Measurements from ENCODE around the gene RDH11. TPM values are rescaled to one million over a fixed set of nuclear protein-coding genes. Genes with fewer than 3 reads are reported as not detected.

RDH11 gene
- total RNA-seq, 2 experiments from 2014 or later = 13.6 to 14.2 TPM

DNA sequence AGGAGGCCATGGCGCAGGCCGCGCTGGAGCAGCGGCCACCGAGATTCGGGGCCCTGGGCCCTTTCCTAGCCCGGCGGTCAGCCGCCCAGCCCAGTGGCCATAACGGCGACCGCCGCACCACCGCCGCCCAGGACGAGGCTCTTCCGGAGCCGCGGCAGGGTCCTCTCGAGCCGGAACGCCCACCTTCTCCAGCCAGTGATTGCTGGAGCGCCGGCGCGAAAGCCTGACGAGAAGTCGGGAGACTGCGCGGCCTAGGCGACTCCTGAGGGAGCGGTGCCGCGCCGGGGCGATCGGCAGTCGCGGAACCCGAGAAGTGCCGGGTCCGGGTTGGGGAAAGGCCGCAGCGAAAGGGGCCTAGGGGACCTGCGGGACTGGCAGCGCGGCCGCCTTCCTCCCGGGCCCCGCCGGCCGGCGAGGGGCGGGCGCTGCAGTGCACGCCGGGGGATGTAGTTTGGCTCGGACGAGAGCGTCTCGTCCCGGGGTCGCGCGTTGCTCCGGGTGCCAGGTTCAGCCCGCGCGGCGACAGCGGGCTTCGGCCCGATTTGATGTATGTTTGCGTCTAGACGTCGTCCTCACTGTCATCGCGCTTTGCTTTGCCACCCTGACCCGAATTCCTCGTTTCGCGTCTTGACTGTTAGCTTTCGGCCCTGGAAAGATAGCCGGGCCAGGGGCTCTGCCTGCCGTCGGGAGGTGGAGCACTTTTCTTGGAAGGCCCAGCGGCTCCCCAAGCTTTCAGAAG lies 20.9 kb downstream of the RDH11 start, which contains the start of gene VTI1B:
TSS of gene VTI1B (minus strand) at position 153 of the 739 bp plus-strand sequence. CDS start at position 10, 143 bp downstream.
- CTCF ChIA-PET = interaction anchor here (1.3 to 3.7 kb wide), 5 partner anchors 20 to 315 kb away, joined by 4 to 21 read pairs (median 11); partner anchors contain the start of genes ATP6V1D, EIF2S1, PIGH and RDH11
- Histone ChIP-seq H3K27ac (ENCODE audit: low read depth in 1 of 2, low read length in 2 of 2) (peak within 1 kb of the TSS; percentile 92 to 95), H3K36me3 (ENCODE audit: insufficient read depth, low read length) (peaks cover 12% of the 10 kb centered on the region), H3K9me3 (ENCODE audit: control insufficient read depth in 1 of 2, insufficient read depth in 1 of 2, low read length in 2 of 2) (no peaks in the 10 kb centered on the region), H3K27me3 (ENCODE audit: control insufficient read depth in 1 of 2, insufficient read depth in 2 of 2, low read length in 2 of 2) (no peaks in the 10 kb centered on the region), H3K4me1 (ENCODE audit: insufficient read depth, low read length) (peaks cover 33% of the 10 kb centered on the region), H3K4me3 (ENCODE audit: low read length) (peak within 1 kb of the TSS; percentile 83)
- peak within 1 kb of the TSS; percentile 89 for H3K27ac Mint-ChIP-seq
- H3K9me3 Mint-ChIP-seq = no peaks in the 10 kb centered on the region
- peaks cover 13% of the 10 kb centered on the region for H3K36me3 Mint-ChIP-seq (ENCODE audit: low read depth)
- TF ChIP-seq CTCF (IDR thresholded peaks at IDR 0.05) = no peak
- intact Hi-C loops (cut with DNase I, micrococcal nuclease) = loop anchor here (1.0 to 5.0 kb wide), 5 partner anchors 20 to 1723 kb away; partner anchors contain the start of genes RDH11 (in 2 of the 2), EIF2S1 (in 1 of the 2), ERH (in 1 of the 2) and PIGH (in 1 of the 2)
- no peaks in the 10 kb centered on the region for H3K27me3 Mint-ChIP-seq
- H3K4me3 Mint-ChIP-seq = peak within 1 kb of the TSS; percentile 91
- POLR2A ChIA-PET = interaction anchor here (0.7 to 4.3 kb wide), 9 partner anchors 11 to 315 kb away, joined by 3 to 42 read pairs (median 5); partner anchors contain the start of genes ATP6V1D, EIF2S1, PIGH and RDH11
- DNase-seq (peak; percentile 57 to 89 (median 72)), ATAC-seq (ENCODE audit: poor library complexity) (peak; percentile 91)
- peaks cover 43% of the 10 kb centered on the region for H3K4me1 Mint-ChIP-seq (ENCODE audit: low read depth)

DNA sequence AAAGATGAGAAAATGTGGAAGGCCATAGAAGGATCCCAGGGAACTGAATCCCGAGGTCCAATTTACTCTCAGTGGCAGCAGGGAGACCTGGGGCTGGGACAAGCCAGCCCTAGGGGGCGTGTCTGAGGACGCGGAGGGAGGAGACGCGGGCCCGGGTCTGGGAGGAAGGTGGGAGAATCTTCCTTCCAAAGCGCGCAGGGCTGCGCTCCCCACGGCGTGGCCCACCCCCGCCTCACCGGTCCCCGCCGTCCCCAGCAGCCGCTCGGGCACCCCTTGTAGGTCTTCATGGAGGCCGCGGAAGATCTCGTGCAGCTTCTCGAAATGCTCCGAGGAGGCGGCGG lies 21.5 kb downstream of the RDH11 start:
- ChIA-PET CTCF (interaction anchor here (1.1 to 3.7 kb wide), 7 partner anchors 21 to 314 kb away, joined by 3 to 21 read pairs (median 7); partner anchors contain the start of genes ARG2, ATP6V1D, EIF2S1 and PIGH), POLR2A (interaction anchor here (0.7 to 4.3 kb wide), 6 partner anchors 10 to 314 kb away, joined by 3 to 42 read pairs (median 4); partner anchors contain the start of genes ATP6V1D, EIF2S1, PIGH and RDH11)
- DNase-seq (peak in 13 of 14 experiments; percentile 15 to 72 (median 44)), ATAC-seq (ENCODE audit: poor library complexity) (peak; percentile 49)
- Mint-ChIP-seq H3K4me1 (ENCODE audit: low read depth) (peaks cover 48% of the 10 kb centered on the region), H3K4me3 (peak overlapping the region; percentile 91), H3K36me3 (ENCODE audit: low read depth) (peaks cover 13% of the 10 kb centered on the region), H3K27me3 (no peaks in the 10 kb centered on the region), H3K9me3 (no peaks in the 10 kb centered on the region), H3K27ac (peak overlapping the region; percentile 89)
- peaks cover 37% of the 10 kb centered on the region for H3K4me1 ChIP-seq (ENCODE audit: insufficient read depth, low read length)
- intact Hi-C loops (cut with DNase I, micrococcal nuclease) = loop anchor here (1.0 to 5.0 kb wide), 4 partner anchors 21 to 1723 kb away; partner anchors contain the start of genes RDH11 (in 2 of the 2), ERH (in 1 of the 2), PIGH (in 1 of the 2) and SLC39A9 (in 1 of the 2)
- no peaks in the 10 kb centered on the region for H3K9me3 ChIP-seq (ENCODE audit: control insufficient read depth in 1 of 2, insufficient read depth in 1 of 2, low read length in 2 of 2)
- H3K4me3 ChIP-seq (ENCODE audit: low read length) = peak overlapping the region; percentile 83
- peak; percentile 24 for TF ChIP-seq CTCF (IDR thresholded peaks at IDR 0.05)
- peak overlapping the region; percentile 92 to 95 for H3K27ac ChIP-seq (ENCODE audit: low read depth in 1 of 2, low read length in 2 of 2)
- peaks cover 12% of the 10 kb centered on the region for H3K36me3 ChIP-seq (ENCODE audit: insufficient read depth, low read length)
- no peaks in the 10 kb centered on the region for H3K27me3 ChIP-seq (ENCODE audit: control insufficient read depth in 1 of 2, insufficient read depth in 2 of 2, low read length in 2 of 2)

- no peaks in the 10 kb centered on the region for H3K9me3 ChIP-seq (ENCODE audit: control insufficient read depth in 1 of 2, insufficient read depth in 1 of 2, low read length in 2 of 2)
- ChIA-PET CTCF (interaction anchor here (0.7 to 3.7 kb wide), 7 partner anchors 22 to 314 kb away, joined by 3 to 21 read pairs (median 7); partner anchors contain the start of genes ARG2, ATP6V1D, EIF2S1 and PIGH), POLR2A (interaction anchor here (1.0 to 4.3 kb wide), 4 partner anchors 10 to 73 kb away, joined by 3 to 42 read pairs (median 4); partner anchors contain the start of genes PIGH and RDH11)
- Mint-ChIP-seq H3K4me1 (ENCODE audit: low read depth) (peaks cover 55% of the 10 kb centered on the region), H3K4me3 (peak overlapping the region; percentile 91), H3K9me3 (no peaks in the 10 kb centered on the region), H3K27me3 (no peaks in the 10 kb centered on the region), H3K36me3 (ENCODE audit: low read depth) (peaks cover 12% of the 10 kb centered on the region), H3K27ac (peak overlapping the region; percentile 89)
- H3K27me3 ChIP-seq (ENCODE audit: control insufficient read depth in 1 of 2, insufficient read depth in 2 of 2, low read length in 2 of 2) = no peaks in the 10 kb centered on the region
- DNase-seq (no peak), ATAC-seq (ENCODE audit: poor library complexity) (no peak)
- no peak overlapping the region for H3K27ac ChIP-seq (ENCODE audit: low read depth in 1 of 2, low read length in 2 of 2)
- intact Hi-C loops (cut with DNase I, micrococcal nuclease) = loop anchor here in 1 of 2 experiments (5.0 kb wide), 2 partner anchors 71 to 1724 kb away; partner anchors contain the start of genes ERH, PIGH and SLC39A9
- no peak for TF ChIP-seq CTCF (IDR thresholded peaks at IDR 0.05)
- peaks cover 8% of the 10 kb centered on the region for H3K36me3 ChIP-seq (ENCODE audit: insufficient read depth, low read length)
- H3K4me1 ChIP-seq (ENCODE audit: insufficient read depth, low read length) = peaks cover 37% of the 10 kb centered on the region
- H3K4me3 ChIP-seq (ENCODE audit: low read length) = peak overlapping the region; percentile 83
Measured at GRCh38 chr14:67673451-67673850, 22.1 kb downstream of the RDH11 start.
